Measurements from ENCODE around the gene FATE1.

The FATE1 gene

DNA sequence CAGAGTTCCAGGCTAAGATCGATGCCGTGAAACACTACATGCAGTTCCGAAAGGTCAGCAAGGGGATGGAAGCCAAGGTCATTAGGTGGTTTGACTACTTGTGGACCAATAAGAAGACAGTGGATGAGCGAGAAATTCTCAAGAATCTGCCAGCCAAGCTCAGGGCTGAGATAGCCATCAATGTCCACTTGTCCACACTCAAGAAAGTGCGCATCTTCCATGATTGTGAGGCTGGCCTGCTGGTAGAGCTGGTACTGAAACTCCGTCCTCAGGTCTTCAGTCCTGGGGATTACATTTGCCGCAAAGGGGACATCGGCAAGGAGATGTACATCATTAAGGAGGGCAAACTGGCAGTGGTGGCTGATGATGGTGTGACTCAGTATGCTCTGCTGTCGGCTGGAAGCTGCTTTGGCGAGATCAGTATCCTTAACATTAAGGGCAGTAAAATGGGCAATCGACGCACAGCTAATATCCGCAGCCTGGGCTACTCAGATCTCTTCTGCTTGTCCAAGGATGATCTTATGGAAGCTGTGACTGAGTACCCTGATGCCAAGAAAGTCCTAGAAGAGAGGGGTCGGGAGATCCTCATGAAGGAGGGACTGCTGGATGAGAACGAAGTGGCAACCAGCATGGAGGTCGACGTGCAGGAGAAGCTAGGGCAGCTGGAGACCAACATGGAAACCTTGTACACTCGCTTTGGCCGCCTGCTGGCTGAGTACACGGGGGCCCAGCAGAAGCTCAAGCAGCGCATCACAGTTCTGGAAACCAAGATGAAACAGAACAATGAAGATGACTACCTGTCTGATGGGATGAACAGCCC lies 28.0 kb downstream of the FATE1 start:
- no peak for DNase-seq (ENCODE audit: low read depth)

DNA sequence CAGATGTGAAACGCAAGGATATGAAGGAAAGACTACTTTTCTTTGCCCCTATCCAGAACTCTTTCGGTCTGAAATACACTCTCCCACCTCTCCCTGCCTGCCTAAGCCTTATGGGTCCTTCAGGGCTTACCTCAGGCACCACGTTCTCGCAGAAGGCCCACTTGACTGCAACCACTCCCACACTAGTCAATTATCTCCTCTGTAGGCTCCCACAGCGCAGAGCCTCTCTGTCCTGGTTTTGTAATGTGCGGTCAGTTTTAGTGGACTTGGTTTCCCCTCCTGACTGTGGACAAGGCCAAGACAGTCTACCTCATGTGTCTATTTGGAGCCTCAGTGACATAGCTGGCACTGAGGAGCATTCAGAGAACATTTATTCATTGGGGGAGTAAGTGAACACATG lies 29.8 kb downstream of the FATE1 start:
- no peak for DNase-seq (ENCODE audit: low read depth)

DNA sequence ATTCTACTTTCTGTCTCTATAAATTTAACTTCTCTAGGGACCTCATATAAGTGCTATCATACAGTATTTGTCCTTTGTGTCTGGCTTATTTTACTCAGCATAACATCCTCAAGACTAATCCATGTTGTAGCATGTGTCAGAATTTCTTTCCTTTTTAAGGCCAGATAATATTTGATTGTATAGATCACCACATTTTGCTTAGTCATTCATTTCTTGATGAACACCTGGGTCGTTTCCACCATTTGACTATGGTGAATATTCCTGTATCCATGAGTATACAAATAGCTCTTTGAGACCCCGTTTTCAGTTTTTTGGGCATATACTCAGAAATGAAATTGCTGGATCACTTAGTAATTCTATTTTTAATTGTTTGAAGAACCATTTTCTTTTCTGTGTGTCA lies 30.7 kb downstream of the FATE1 start:
- DNase-seq (ENCODE audit: low read depth): no peak

DNA sequence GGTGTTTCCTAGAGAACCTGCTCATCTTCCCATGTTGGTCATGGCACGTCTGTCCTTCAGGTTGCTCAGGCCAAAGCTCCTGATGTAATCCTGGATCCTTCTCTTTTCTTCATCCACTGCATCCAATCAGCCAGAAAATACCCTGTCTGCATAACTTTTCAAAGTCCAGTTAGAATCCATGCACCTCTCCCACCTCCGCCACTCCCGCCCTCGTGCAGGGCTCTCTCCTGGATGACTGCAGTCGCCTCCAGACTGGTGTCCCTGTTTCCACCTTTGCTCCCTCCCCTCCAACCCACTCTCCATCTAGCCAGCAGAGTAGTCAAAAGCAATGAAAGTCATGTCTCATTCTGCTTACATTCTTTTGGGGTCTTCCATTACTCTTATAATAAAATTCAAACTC lies 34.7 kb downstream of the FATE1 start:
- no peak for DNase-seq (ENCODE audit: low read depth)

DNA sequence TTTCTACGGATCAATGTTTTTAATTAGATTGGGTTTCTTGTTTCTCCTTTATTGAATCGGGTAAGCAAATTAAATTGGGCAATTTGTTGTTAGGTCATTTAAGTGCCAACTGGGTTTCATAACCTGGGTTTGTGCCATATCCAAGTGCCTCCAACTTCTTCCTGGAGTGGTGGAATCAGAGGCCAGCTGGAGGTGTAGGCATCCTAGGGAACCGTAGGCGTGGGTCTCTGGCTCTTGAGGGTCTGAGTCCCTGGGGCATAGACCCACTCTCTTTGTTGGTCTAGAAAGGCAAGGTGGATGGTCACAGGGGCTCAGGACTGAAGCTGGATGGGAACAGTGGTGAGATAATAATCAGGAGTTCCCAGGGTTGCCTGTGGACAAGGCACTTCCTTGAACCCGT lies 37.0 kb downstream of the FATE1 start:
- no peak for DNase-seq (ENCODE audit: low read depth)

DNA sequence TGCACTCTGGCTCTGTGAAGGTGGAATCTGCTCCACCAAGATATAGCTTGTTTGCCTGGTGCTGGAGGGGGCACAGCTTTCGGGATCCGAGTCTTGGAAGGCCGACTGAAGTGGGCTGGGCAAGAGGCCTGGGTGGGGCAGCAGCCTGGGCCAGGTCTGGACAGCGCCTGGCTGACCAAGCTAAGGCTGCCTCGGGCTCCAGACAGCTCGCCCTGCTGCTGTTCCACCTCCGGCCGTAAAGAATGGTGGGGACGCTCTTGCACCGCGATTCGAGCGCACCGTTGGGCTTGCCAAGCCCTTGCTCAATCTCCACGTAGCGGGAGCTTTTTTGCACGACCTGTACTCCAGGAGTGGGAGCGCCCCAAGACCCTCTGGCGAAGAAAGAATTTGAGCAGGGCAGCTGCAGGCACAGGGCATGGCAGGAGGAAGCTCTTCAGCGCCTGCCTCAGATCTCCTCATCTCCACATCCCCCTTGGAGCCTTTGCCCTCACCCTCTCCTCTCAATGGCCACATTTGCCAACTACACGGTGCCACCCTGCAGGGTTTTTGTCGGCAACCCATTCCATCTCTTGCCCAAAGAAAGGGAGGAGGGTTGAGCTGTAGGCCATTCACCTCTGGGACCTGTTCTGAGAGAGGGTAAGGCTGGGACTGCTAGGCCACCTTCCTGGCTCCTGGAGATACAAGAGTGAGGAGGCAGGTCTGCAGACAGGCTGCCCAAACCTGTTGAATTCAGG lies 37.6 kb downstream of the FATE1 start:
- DNase-seq (ENCODE audit: low read depth): peak; percentile 20

DNA sequence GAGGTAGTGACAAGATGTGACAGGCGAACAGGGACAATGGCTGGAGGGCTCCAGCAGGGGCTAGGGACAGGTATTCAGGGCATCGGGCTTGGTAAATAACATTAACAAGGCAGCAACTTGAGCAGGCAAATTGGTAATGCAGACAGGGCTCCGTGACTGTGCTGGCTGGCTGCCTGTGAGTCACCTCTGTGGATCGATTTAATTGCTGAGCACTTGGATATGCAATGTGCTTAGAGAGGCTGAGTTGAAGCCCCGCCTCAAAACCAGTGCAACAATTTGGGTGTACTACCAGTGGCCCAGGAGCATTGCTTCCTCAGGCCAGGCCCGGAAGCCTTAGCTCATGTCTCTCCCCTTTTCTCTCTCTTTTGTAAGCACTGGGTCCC lies 38.2 kb downstream of the FATE1 start:
- peak; percentile 41 for DNase-seq (ENCODE audit: low read depth)

DNA sequence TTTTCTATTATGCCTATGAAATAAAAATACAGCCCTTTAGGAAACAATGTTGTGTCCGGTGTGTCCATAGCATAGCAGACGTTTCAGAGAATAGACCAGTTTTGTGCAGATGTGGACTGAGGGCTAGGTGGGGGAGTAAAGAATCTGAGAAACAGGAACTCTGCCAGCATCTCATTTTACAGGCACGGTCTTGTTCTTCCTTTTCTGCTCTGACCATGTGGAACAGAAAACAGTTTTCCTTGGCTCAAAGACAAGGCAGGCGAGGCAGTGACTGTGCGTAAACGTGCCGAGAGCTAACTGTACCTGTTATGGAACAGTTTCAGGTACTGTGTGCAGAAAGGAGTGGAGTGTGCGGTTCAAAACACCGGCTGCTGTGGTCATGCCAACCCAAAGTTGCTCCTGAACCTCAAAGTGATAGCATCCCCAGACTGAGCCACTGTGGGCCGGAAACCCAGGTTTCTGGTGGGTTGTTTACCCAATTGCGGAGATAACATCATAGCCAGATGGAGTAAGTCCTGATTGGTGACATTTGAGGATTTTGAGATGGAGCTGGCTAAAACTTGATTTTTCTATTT lies 38.9 kb downstream of the FATE1 start:
- DNase-seq (ENCODE audit: low read depth): no peak

DNA sequence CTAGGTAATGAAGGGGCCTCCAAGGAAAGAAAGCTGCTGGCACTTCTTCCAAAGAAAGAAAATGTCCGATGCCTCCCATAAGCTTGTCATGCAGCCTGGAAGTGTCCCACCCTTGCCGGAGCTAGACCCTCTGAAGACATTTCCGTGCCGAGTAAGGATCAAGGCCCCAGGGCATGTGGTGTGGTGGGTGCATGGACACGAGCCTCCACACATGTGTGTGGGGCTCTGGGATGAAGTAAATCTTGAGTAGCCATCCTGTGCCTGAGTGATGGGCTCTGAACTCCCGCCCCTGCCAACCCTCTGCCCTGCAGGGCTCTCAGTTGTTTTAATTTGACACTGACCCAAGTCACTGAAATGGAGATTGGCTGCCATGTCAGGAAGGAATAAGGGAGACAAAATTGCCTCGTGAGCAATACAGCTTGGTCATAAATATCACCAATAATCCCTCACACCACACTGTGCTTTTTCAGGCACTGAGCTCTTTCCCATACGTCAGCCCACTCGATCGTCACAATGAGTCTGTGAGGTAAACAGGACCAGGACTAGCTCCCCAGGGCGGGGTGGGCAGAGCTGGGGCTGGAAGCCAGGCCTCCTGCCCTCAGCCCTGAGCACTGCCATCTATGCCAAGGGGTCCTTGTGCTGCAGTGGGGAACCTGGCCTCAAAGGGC lies 43.3 kb downstream of the FATE1 start:
- DNase-seq (ENCODE audit: low read depth): no peak

DNA sequence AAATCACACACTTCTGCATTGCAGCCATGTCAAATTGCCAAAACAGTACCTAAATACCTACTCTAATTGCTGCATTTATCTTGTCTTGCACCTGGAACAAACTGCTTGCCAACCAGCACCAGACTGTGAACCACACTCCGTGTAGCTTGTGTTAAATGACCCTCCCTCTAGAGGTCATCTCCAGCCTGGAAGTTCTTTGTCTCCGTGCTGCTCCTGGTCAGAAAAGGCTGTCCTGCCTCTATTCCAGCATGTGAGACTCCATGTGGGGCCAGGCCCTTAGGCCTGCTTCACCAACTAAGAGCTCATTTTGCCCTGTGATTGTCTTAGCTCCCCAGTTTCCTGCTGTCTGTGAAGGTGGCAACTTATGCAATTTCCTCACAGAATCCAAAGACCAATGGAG lies 47.0 kb downstream of the FATE1 start:
- DNase-seq (ENCODE audit: low read depth): no peak

DNA sequence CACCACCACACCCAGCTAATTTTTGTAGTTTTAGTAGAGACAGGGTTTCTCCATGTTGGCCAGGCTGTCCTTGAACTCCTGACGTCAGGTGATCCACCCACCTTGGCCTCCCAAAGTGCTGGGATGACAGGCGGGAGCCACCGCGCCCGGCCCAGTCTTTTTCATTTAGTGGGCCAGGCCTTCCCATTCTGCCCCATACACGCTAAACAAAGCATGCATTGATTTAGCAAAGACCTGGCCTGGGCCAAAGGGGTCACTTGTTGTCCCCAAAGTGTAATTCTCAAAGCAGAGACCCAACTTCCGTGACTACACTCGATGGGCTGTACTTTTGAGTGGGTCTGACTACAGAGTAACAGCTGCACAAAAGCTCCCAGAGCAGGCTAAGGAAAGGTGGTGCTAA lies 47.9 kb downstream of the FATE1 start:
- no peak for DNase-seq (ENCODE audit: low read depth)

DNA sequence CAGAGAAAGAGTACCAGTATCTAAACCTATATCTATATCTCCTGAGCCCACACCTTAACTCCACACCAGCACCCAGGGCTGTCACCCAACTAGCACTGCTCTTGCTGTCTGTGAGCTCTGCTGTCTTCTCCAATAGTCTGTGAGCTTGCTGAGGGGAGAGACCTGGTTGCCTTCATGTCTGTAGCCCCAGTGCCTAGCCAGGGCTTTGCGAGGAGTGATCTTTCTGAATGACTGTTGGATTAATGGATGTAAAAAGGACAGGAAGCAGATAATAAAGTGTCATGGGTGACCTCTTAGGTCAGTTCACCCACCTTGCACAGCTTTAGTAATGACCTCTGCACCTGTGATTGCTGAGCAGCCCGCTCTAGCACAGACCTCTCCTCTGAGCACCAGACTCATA lies 49.2 kb downstream of the FATE1 start:
- no peak for DNase-seq (ENCODE audit: low read depth)

DNA sequence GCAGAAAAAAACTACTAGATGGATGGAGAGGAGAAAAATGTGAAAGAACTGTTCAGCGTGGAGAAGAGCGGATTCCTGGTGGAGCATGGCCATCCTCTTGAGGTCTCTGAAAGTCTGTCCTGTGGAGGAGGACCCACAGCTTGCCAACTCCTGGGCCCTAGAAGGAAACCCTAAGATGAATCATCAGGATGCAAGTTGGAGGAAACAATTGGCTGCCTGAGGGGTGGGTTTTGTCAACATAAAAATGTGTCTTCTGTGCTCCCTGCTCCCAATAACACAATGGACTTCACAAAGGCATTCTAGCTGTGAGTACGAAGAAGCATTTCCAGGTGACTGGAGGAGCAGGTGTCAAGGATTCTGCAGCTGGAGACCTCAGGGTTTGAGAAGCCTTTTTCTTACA lies 55.9 kb downstream of the FATE1 start:
- no peak for DNase-seq (ENCODE audit: low read depth)
